ENCODE results near the gene ROCK2. TPM values are rescaled to one million over a fixed set of nuclear protein-coding genes. Genes with fewer than 3 reads are reported as not detected.

Gene ROCK2
- total and polyA plus RNA-seq, 2 of the 13 experiments (the other 11 are each of a cell fraction or from before 2014, with no cell fraction given), result 38.1 to 119 TPM

DNA sequence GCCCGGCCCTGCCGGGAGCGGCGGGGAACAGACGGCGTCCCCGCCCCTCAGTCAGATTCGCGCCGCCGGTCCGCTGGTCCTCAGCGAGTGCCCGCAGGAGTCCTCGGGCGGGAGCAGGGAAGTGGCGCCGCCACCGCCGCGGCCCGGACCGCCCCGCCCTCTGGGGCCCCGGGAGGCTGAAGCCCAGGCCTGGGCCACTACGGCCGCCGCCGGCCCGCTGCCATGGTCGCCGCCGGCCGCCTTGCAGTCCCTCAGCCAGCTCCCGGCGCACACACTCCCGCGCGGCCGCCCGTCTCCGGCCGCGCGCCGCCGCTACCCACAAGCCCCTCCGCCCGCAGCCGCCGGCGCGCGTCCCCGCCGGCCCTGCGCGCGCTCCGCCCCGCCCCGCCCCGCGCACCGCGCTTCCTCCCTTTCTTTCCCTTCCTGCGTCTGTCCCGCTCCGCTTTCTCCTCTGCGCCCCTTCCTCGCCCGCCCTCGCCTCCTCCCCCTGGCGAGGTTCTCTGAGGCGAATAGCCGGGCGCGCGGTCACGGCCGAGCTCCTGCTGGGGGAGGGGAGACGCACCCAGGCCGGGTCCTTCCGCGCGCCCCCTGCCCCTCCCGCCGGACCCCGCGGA, at the start of gene ROCK2 (continued):
- TF ChIP-seq, protein P1, sequence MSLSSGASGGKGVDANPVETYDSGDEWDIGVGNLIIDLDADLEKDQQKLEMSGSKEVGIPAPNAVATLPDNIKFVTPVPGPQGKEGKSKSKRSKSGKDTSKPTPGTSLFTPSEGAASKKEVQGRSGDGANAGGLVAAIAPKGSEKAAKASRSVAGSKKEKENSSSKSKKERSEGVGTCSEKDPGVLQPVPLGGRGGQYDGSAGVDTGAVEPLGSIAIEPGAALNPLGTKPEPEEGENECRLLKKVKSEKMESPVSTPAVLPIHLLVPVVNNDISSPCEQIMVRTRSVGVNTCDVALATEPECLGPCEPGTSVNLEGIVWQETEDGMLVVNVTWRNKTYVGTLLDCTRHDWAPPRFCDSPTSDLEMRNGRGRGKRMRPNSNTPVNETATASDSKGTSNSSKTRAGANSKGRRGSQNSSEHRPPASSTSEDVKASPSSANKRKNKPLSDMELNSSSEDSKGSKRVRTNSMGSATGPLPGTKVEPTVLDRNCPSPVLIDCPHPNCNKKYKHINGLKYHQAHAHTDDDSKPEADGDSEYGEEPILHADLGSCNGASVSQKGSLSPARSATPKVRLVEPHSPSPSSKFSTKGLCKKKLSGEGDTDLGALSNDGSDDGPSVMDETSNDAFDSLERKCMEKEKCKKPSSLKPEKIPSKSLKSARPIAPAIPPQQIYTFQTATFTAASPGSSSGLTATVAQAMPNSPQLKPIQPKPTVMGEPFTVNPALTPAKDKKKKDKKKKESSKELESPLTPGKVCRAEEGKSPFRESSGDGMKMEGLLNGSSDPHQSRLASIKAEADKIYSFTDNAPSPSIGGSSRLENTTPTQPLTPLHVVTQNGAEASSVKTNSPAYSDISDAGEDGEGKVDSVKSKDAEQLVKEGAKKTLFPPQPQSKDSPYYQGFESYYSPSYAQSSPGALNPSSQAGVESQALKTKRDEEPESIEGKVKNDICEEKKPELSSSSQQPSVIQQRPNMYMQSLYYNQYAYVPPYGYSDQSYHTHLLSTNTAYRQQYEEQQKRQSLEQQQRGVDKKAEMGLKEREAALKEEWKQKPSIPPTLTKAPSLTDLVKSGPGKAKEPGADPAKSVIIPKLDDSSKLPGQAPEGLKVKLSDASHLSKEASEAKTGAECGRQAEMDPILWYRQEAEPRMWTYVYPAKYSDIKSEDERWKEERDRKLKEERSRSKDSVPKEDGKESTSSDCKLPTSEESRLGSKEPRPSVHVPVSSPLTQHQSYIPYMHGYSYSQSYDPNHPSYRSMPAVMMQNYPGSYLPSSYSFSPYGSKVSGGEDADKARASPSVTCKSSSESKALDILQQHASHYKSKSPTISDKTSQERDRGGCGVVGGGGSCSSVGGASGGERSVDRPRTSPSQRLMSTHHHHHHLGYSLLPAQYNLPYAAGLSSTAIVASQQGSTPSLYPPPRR (CRISPR knock-in tag; IDR thresholded peaks at IDR 0.05; ENCODE audit: borderline replicate concordance), result peak; percentile 62; the same call in 1 of the 2 replicates
- TF ChIP-seq NR1H2 (CRISPR knock-in tag; IDR thresholded peaks at IDR 0.05; ENCODE audit: borderline replicate concordance, low read depth) (no peak), EZH2 (conservative IDR thresholded peaks at IDR 0.05; ENCODE audit: low read depth, low read length) (no peak), ZNF207 (IDR thresholded peaks at IDR 0.05; ENCODE audit: borderline replicate concordance) (no peak), GPN1 (CRISPR knock-in tag; IDR thresholded peaks at IDR 0.05; ENCODE audit: borderline replicate concordance) (no peak), HOXA5 (CRISPR knock-in tag; IDR thresholded peaks at IDR 0.05) (no peak; the same call in 1 of the 2 replicates), ZNF543 (CRISPR knock-in tag; IDR thresholded peaks at IDR 0.05) (no peak), ARID2 (CRISPR knock-in tag; IDR thresholded peaks at IDR 0.05; ENCODE audit: borderline replicate concordance) (no peak), ZNF768 (CRISPR knock-in tag; IDR thresholded peaks at IDR 0.05) (peak; percentile 50; the same call in 1 of the 2 replicates), MYC (CRISPR knock-in tag; IDR thresholded peaks at IDR 0.05; ENCODE audit: borderline replicate concordance) (peak; percentile 82), ZSCAN30 (CRISPR knock-in tag; IDR thresholded peaks at IDR 0.05) (no peak)
- TF ChIP-seq, protein P2, sequence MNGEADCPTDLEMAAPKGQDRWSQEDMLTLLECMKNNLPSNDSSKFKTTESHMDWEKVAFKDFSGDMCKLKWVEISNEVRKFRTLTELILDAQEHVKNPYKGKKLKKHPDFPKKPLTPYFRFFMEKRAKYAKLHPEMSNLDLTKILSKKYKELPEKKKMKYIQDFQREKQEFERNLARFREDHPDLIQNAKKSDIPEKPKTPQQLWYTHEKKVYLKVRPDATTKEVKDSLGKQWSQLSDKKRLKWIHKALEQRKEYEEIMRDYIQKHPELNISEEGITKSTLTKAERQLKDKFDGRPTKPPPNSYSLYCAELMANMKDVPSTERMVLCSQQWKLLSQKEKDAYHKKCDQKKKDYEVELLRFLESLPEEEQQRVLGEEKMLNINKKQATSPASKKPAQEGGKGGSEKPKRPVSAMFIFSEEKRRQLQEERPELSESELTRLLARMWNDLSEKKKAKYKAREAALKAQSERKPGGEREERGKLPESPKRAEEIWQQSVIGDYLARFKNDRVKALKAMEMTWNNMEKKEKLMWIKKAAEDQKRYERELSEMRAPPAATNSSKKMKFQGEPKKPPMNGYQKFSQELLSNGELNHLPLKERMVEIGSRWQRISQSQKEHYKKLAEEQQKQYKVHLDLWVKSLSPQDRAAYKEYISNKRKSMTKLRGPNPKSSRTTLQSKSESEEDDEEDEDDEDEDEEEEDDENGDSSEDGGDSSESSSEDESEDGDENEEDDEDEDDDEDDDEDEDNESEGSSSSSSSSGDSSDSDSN (CRISPR knock-in tag; IDR thresholded peaks at IDR 0.05), result no peak; the same call in 1 of the 2 replicates
- TF ChIP-seq, protein P3, sequence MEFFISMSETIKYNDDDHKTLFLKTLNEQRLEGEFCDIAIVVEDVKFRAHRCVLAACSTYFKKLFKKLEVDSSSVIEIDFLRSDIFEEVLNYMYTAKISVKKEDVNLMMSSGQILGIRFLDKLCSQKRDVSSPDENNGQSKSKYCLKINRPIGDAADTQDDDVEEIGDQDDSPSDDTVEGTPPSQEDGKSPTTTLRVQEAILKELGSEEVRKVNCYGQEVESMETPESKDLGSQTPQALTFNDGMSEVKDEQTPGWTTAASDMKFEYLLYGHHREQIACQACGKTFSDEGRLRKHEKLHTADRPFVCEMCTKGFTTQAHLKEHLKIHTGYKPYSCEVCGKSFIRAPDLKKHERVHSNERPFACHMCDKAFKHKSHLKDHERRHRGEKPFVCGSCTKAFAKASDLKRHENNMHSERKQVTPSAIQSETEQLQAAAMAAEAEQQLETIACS (CRISPR knock-in tag; IDR thresholded peaks at IDR 0.05), result peak; percentile 95
- TF ChIP-seq, protein P4, sequence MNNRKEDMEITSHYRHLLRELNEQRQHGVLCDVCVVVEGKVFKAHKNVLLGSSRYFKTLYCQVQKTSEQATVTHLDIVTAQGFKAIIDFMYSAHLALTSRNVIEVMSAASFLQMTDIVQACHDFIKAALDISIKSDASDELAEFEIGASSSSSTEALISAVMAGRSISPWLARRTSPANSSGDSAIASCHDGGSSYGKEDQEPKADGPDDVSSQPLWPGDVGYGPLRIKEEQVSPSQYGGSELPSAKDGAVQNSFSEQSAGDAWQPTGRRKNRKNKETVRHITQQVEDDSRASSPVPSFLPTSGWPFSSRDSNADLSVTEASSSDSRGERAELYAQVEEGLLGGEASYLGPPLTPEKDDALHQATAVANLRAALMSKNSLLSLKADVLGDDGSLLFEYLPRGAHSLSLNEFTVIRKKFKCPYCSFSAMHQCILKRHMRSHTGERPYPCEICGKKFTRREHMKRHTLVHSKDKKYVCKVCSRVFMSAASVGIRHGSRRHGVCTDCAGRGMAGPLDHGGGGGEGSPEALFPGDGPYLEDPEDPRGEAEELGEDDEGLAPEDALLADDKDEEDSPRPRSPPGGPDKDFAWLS (CRISPR knock-in tag; IDR thresholded peaks at IDR 0.05; ENCODE audit: borderline replicate concordance), result no peak; the same call in 1 of the 2 replicates
- TF ChIP-seq, protein P5, sequence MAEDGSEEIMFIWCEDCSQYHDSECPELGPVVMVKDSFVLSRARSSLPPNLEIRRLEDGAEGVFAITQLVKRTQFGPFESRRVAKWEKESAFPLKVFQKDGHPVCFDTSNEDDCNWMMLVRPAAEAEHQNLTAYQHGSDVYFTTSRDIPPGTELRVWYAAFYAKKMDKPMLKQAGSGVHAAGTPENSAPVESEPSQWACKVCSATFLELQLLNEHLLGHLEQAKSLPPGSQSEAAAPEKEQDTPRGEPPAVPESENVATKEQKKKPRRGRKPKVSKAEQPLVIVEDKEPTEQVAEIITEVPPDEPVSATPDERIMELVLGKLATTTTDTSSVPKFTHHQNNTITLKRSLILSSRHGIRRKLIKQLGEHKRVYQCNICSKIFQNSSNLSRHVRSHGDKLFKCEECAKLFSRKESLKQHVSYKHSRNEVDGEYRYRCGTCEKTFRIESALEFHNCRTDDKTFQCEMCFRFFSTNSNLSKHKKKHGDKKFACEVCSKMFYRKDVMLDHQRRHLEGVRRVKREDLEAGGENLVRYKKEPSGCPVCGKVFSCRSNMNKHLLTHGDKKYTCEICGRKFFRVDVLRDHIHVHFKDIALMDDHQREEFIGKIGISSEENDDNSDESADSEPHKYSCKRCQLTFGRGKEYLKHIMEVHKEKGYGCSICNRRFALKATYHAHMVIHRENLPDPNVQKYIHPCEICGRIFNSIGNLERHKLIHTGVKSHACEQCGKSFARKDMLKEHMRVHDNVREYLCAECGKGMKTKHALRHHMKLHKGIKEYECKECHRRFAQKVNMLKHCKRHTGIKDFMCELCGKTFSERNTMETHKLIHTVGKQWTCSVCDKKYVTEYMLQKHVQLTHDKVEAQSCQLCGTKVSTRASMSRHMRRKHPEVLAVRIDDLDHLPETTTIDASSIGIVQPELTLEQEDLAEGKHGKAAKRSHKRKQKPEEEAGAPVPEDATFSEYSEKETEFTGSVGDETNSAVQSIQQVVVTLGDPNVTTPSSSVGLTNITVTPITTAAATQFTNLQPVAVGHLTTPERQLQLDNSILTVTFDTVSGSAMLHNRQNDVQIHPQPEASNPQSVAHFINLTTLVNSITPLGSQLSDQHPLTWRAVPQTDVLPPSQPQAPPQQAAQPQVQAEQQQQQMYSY (CRISPR knock-in tag; IDR thresholded peaks at IDR 0.05), result no peak

Measured in HepG2 (cell line).